Activated CD8-positive, alpha-beta T cell treated with anti-CD3 and anti-CD28 coated beads for 36 hours (primary cell): Measurements from ENCODE around the gene SIGLEC6. TPM values are rescaled to one million over a fixed set of nuclear protein-coding genes. Genes with fewer than 3 reads are reported as not detected.

Experiments used
- ATAC-seq: fragments of 200-7000 bp; cut with Tn5 transposase; one replicate; pipeline ENCODE4 v1.10.0; 2021; ENCODE audit warnings: mild to moderate bottlenecking, moderate library complexity
- CTCF ChIA-PET: fragments of 350-600 bp; sonication (Branson Sonifier 250); formaldehyde crosslinking; loops from one replicate; lab custom pipeline; 2021; ENCODE audit warnings: antibody characterized with exemption; lab: Charles Lee
- POLR2A ChIA-PET: fragments of 350-600 bp; sonication (Branson Sonifier 250); formaldehyde crosslinking; loops from one replicate; lab custom pipeline; 2021; ENCODE audit warnings: antibody characterized with exemption; lab: Charles Lee
- DNase-seq: peaks from one replicate; pipeline ENCODE4 v3.0.0-alpha.2; 2020
- H3K27ac Mint-ChIP-seq: one replicate; pipeline ENCODE4 v1.8.0; 2021; ENCODE audit warnings: mild to moderate bottlenecking, mixed read lengths
- H3K27me3 Mint-ChIP-seq: one replicate; pipeline ENCODE4 v1.8.0; 2021; ENCODE audit warnings: mixed read lengths
- H3K36me3 Mint-ChIP-seq: one replicate; pipeline ENCODE4 v1.8.0; 2021; ENCODE audit warnings: low read depth, mixed read lengths
- H3K4me1 Mint-ChIP-seq: one replicate; pipeline ENCODE4 v1.8.0; 2021; ENCODE audit warnings: low read depth, mixed read lengths
- H3K4me3 Mint-ChIP-seq: one replicate; pipeline ENCODE4 v1.8.0; 2021; ENCODE audit warnings: mild to moderate bottlenecking, moderate library complexity, mixed read lengths
- H3K9me3 Mint-ChIP-seq: one replicate; pipeline ENCODE4 v1.8.0; 2021; ENCODE audit warnings: mixed read lengths
- CTCF ChIP-seq: fragments of 200-600 bp; IDR thresholded peaks from one replicate; pipeline ENCODE4 v1.8.0; 2022; ENCODE audit warnings: antibody characterized with exemption, mild to moderate bottlenecking
- intact Hi-C: fragments of 100-400 bp; cut with micrococcal nuclease; formaldehyde crosslinking; loops from one replicate; pipeline ENCODE4 v1.10.0; 2022
- total RNA-seq, 2 experiments: library from RNA; stranded (reverse); gene quantifications; one replicate each; pipeline ENCODE4 v1.2.3, GENCODE V29; 2021

The SIGLEC6 gene
- total RNA-seq, 2 experiments from 2014 or later: not detected

DNA sequence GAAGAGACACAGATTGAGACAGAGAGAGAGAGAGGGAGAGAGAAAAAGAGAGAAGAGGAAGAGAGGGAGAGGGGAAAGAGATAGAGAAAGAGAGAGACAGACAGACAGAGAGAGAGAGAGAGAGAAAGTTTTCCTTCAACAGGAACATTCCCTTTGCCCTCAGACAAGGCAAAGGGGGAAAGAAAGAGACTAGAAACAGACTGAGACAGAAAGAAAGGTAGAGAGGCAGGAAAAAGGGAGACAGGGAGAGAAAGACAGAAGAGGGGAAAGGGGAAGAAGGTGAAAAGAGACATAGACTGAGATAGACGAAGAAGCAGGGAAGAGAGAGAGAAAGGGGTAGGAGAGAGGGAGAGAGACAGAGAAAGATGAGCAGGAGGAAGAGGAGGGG is 21.1 kb upstream of the SIGLEC6 start:
- intact Hi-C loops: no loop called here
- H3K36me3 Mint-ChIP-seq: no peaks in the 10 kb centered on the region
- CTCF ChIA-PET: no interaction called here
- no peak overlapping the region for H3K4me3 Mint-ChIP-seq
- no peak overlapping the region for H3K27ac Mint-ChIP-seq
- no peak for ATAC-seq
- peaks cover 49% of the 10 kb centered on the region for H3K27me3 Mint-ChIP-seq
- POLR2A ChIA-PET: no interaction called here
- no peaks in the 10 kb centered on the region for H3K9me3 Mint-ChIP-seq
- TF ChIP-seq CTCF: no peak
- DNase-seq: no peak
- peaks cover 11% of the 10 kb centered on the region for H3K4me1 Mint-ChIP-seq

- no peaks in the 10 kb centered on the region for H3K9me3 Mint-ChIP-seq
- DNase-seq (no peak), ATAC-seq (no peak)
- peaks cover 15% of the 10 kb centered on the region for H3K4me1 Mint-ChIP-seq
- no peak for TF ChIP-seq CTCF
- H3K4me3 Mint-ChIP-seq: no peak overlapping the region
- H3K27me3 Mint-ChIP-seq: peaks cover 52% of the 10 kb centered on the region
- ChIA-PET POLR2A (no interaction called here), CTCF (no interaction called here)
- intact Hi-C loops: no loop called here
- H3K36me3 Mint-ChIP-seq: no peaks in the 10 kb centered on the region
- H3K27ac Mint-ChIP-seq: no peak overlapping the region
Measured at GRCh38 chr19:51551673-51552432, 20.4 kb upstream of the SIGLEC6 start.

DNA sequence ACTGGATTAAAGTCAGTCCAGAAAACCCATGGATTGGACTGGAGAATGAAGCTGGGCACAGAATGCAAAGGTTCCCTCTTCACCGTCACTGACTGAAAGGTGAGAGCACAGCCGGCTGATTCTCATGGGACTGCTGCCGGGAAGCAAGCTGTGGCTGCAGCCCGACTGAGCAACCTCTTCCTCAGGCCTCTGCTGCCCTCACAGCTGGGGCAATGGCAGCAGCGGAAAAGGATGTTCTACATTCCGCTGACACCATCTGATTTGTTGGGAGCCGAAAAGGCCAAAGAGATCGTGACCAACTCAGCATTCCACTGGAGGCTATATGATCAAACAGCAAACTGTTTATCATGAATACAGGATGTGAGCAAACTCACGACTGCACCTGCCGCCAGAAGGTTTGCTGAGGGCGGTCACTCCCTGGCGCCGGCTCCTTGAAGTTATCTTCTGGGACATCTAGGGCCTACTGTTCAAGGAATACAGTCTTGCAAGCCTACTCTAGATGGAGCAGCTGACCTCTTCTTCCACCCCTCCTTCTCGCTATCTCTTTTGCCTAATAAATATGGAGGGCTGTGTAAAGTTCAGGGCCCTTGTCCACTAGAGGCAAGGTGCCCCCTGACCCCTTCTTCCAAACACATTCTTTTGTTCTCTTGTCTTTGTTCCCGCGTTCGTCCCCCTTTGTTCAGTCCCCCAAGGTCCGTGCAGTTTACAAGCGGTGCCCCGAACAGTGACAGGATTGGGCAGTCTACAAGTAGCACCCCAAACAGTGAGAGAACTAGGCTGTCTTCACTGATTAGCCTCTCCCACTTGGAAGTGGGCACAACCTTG is 19.6 kb upstream of the SIGLEC6 start:
- no peak for TF ChIP-seq CTCF

DNA sequence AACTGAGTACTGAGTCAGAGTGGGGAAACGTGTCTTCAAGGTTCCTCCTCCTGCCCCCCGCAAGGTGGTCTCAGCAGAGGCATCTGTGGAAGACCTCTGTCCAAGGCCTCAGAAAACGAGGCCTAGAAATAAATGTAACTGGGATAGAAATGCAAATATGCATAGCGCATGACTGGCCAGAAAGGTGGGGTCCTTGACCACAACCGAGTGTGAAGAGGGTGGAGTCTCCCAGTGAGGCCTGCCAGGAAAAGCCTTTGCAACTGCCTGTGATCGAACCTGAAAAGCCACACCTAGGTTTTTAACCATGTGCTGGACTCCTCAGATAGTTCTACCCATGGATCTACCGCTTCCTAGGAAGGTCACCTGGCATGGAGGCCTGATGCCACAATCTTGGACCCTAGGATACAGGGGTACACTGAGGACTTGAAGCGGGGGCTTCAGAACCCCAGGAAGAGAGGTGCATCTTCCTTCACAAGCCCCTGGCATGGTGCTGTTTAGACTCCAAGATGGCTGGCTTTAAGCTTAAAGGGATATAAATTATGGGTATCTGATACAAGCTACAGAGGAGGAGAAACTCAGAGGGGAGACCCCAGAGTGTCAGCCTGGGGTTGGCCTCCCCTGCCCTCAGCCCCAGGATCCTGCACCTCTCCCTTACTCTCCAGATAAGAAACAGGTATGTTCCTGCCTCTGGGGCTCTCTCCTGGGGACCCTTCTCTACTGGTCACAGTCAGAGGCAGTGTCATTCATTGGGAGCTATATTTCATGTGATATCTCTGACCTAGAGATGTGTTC is 18.3 kb upstream of the SIGLEC6 start:
- intact Hi-C loops: no loop called here
- peaks cover 21% of the 10 kb centered on the region for H3K4me1 Mint-ChIP-seq

More for the DNA sequence above, 19.6 kb upstream of the SIGLEC6 start:
- ATAC-seq (no peak), DNase-seq (no peak)
- Mint-ChIP-seq H3K4me1 (peaks cover 21% of the 10 kb centered on the region), H3K9me3 (no peaks in the 10 kb centered on the region), H3K27me3 (peaks cover 53% of the 10 kb centered on the region), H3K27ac (no peak overlapping the region), H3K4me3 (no peak overlapping the region), H3K36me3 (no peaks in the 10 kb centered on the region)
- intact Hi-C loops: no loop called here
- CTCF ChIA-PET: no interaction called here
- POLR2A ChIA-PET: no interaction called here

More for the DNA sequence above, 18.3 kb upstream of the SIGLEC6 start:
- ChIA-PET CTCF (interaction anchor here (0.8 to 1.3 kb wide), 2 partner anchors 11 to 107 kb away, joined by 3 read pairs; no protein-coding TSS in a partner anchor), POLR2A (interaction anchor here (0.5 kb wide), 1 partner anchor 321 kb away, joined by 3 read pairs; no protein-coding TSS in a partner anchor)
- DNase-seq (no peak), ATAC-seq (no peak)
- Mint-ChIP-seq H3K36me3 (no peaks in the 10 kb centered on the region), H3K27ac (no peak overlapping the region), H3K4me3 (no peak overlapping the region), H3K27me3 (peaks cover 50% of the 10 kb centered on the region), H3K9me3 (no peaks in the 10 kb centered on the region)
- TF ChIP-seq CTCF: no peak
